T-helper 17 cell (primary cell): Measurements from ENCODE around the gene IGFBP3. TPM values are rescaled to one million over a fixed set of nuclear protein-coding genes. Genes with fewer than 3 reads are reported as not detected.

Source experiments
- ATAC-seq: fragments of 150-1000 bp; cut with Tn5 transposase; 2 replicates; pipeline ENCODE4 v1.10.0; 2021; ENCODE audit warnings: mild to moderate bottlenecking, moderate library complexity
- DNase-seq, 3 donors: peaks; one replicate each; pipeline versions ENCODE4 v3.0.0 to v3.0.0-alpha.2; 2020 to 2021
- H3K9me3 ChIP-seq: one replicate; pipeline ENCODE4 v1.7.0; 2013; ENCODE audit warnings: low read length, mild to moderate bottlenecking; ENCODE audit not compliant: control insufficient read depth, poor library complexity, severe bottlenecking
- H3K27ac Mint-ChIP-seq: one replicate; pipeline ENCODE4 v1.8.0; 2022; ENCODE audit warnings: mild to moderate bottlenecking, moderate library complexity, mixed read lengths
- H3K27me3 Mint-ChIP-seq: one replicate; pipeline ENCODE4 v1.8.0; 2022; ENCODE audit warnings: mixed read lengths
- H3K36me3 Mint-ChIP-seq: one replicate; pipeline ENCODE4 v1.8.0; 2022; ENCODE audit warnings: low read depth, mixed read lengths
- H3K4me1 Mint-ChIP-seq: one replicate; pipeline ENCODE4 v1.8.0; 2022; ENCODE audit warnings: mild to moderate bottlenecking, mixed read lengths
- H3K4me3 Mint-ChIP-seq: one replicate; pipeline ENCODE4 v1.8.0; 2022; ENCODE audit warnings: mild to moderate bottlenecking, moderate library complexity, mixed read lengths
- total RNA-seq, 4 donors: library from RNA in 2 of 4; stranded (reverse) in 2 of 4; gene quantifications; one replicate each; pipeline ENCODE4 v1.2.3 and lab custom pipeline; 2022 to 2026

The IGFBP3 gene
- total RNA-seq, 2 donors from 2014 or later, result 7.2 to 19.0 TPM

GRCh38 chr7:45869426-45869825 is 51.6 kb downstream of the IGFBP3 start:
- no peak overlapping the region for H3K27ac Mint-ChIP-seq
- no peaks in the 10 kb centered on the region for H3K9me3 ChIP-seq
- DNase-seq (no peak), ATAC-seq (no peak)
- H3K4me1 Mint-ChIP-seq, result no peaks in the 10 kb centered on the region
- H3K36me3 Mint-ChIP-seq, result peaks cover 4% of the 10 kb centered on the region
- H3K27me3 Mint-ChIP-seq, result peaks cover 39% of the 10 kb centered on the region
- H3K4me3 Mint-ChIP-seq, result no peak overlapping the region

DNA sequence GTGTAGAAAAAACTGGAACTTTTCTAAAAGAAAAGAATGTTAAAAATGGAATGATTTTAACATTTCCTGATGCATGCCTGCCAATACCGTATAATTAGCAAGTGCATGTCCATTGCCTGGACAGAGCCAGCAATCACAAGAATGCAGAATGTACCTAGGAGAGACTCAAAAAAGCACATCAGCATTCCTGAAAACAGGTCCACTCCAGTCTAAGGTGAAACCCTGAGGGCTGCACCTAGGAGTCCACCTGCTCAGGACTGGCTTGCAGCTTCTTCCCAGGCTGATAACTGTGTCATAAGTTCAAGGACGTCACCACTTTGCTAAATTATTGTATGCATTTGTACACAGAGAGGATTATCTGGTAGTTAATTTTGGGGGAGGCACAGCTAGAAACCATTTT is 53.6 kb downstream of the IGFBP3 start:
- no peaks in the 10 kb centered on the region for H3K9me3 ChIP-seq
- DNase-seq (no peak), ATAC-seq (no peak)
- H3K4me1 Mint-ChIP-seq, result peaks cover 2% of the 10 kb centered on the region
- no peak overlapping the region for H3K27ac Mint-ChIP-seq
- H3K27me3 Mint-ChIP-seq, result peaks cover 53% of the 10 kb centered on the region
- H3K4me3 Mint-ChIP-seq, result no peak overlapping the region
- H3K36me3 Mint-ChIP-seq, result peaks cover 9% of the 10 kb centered on the region

DNA sequence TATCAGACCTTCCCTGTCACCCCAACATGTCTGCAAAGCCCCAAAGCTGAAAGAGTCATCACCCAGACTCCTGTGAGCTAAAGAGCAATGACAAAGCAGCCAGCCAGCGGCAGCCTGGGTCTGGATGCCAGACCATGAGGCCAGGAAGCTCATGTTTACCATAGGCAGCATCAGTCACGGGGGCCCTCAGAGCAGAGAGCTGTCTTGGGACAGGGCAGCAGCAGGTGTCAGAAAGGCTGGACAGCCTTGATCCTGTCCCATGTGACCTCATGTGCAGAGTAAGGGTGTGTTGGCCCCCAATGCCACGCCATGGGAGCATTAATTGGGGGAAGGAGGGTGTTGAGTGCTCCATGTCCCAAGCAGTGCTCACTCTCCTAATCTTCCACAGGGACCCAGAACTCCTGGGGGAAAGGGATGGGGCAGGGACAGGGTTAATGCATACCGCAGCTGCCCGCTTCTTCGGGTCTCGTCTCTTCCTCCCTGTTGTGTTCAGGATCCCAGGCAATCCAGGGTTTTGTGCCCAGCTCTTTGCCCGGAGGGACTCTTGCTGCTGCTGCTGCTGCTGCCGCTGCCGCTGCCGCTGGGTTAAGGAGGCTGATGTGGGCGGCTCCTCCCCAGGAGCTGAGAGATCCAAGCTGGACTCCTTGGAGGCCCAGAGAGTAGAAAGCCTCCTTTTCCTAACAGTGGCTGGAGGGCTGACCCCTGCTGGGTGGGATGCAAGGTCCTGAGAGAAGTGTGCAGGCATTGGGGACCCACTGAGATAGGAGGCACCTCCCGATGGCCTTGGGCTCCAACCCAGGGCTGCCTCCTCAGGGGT is 55.3 kb downstream of the IGFBP3 start:
- no peak for DNase-seq
- no peak overlapping the region for H3K4me3 Mint-ChIP-seq
- H3K27ac Mint-ChIP-seq, result no peak overlapping the region
- peaks cover 62% of the 10 kb centered on the region for H3K27me3 Mint-ChIP-seq
- H3K36me3 Mint-ChIP-seq, result peaks cover 7% of the 10 kb centered on the region
- no peak for ATAC-seq
- no peaks in the 10 kb centered on the region for H3K9me3 ChIP-seq
- peaks cover 2% of the 10 kb centered on the region for H3K4me1 Mint-ChIP-seq

DNA sequence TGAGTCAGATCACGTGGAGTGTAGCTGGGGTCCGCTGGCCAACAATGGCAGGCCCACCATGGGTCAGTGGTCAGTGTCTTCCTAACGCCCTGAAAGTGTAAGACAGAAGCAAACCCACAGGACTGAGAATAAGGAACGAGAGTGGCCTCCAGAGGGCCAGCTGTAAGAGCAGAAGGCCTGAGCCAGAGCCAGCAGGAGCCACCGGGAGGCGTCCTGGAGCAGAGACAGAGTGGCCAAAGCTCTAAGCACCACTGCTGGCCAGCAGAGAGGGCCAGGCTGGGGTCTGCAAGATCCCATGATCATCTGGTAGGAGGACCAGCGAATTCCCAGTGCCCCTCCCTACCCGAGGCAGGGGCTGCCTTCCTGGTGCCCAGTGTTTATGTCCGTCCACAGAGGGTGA is 57.4 kb downstream of the IGFBP3 start:
- DNase-seq (no peak), ATAC-seq (no peak)
- Mint-ChIP-seq H3K4me3 (no peak overlapping the region), H3K4me1 (peaks cover 2% of the 10 kb centered on the region), H3K36me3 (peaks cover 7% of the 10 kb centered on the region), H3K27me3 (peaks cover 76% of the 10 kb centered on the region), H3K27ac (no peak overlapping the region)
- no peaks in the 10 kb centered on the region for H3K9me3 ChIP-seq

Other genes starting within 250 kb of the IGFBP3 start
- gene CCDC201, start 48.2 kb downstream of the IGFBP3 start, total RNA-seq, result not detected
- not detected for gene IGFBP1, start 32.8 kb downstream of the IGFBP3 start, total RNA-seq